ENCODE data around the gene GTSE1.

DNA sequence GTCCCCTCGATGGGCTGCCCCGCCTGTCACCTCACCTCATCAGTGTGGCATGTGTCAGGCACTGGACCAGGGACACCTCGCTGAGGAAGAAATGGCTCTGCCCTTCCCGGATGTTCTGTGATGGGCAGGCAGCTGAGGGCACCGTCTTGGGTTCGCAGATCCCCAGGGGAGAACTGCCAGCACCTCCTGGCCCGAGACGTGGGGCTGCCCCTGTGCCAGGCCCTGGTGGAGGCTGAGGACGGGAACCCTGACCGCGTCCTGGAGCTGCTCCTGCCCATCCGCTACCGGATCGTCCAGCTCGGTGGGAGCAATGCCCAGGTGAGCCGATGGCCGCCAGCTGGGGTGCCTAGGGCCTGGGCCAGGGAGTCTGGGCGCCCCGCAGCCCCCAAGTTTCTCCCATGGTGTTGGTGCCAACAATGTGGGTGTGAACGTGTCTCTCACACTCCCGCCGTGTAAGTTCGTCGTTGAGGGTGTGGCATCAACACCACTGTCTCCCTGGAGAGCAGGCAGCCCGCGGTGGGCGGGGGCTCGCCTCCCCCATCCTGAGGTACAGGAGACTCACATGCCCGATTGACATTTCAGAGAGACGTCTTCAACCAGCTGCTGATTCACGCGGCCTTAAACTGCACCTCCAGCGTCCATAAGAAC is 7.3 kb upstream of the GTSE1 start:
- no peak for TF ChIP-seq POLR2A (IDR thresholded peaks at IDR 0.05; ENCODE audit: low read depth, low read length)
- TF ChIP-seq POLR2AphosphoS5 (IDR thresholded peaks at IDR 0.05; ENCODE audit: low read depth, low read length), result no peak
- no peak for TF ChIP-seq TAF1 (IDR thresholded peaks at IDR 0.05; ENCODE audit: low read depth, low read length)
- no peak for TF ChIP-seq PAX5 (IDR thresholded peaks at IDR 0.05; ENCODE audit: insufficient read depth, low read length, severe bottlenecking)
- no peak for TF ChIP-seq POU2F2 (IDR thresholded peaks at IDR 0.05; ENCODE audit: low read depth, low read length)
- TF ChIP-seq SPI1 (IDR thresholded peaks at IDR 0.05; ENCODE audit: low read depth, low read length), result no peak
